ENCODE data around the gene RALGPS2. TPM values are rescaled to one million over a fixed set of nuclear protein-coding genes. Genes with fewer than 3 reads are reported as not detected.

The RALGPS2 gene
- total and polyA plus RNA-seq, 11 donors, result 1.6 to 12.7 (median 8.0) TPM

- Histone ChIP-seq H3K27me3 (no peaks in the 10 kb centered on the region), H3K27ac (no peak overlapping the region), H3K4me1 (no peaks in the 10 kb centered on the region), H3K36me3 (peaks cover 0 to 7% (median 0%) of the 10 kb centered on the region in 9 donors), H3K4me3 (no peak overlapping the region), H3K9me3 (no peaks in the 10 kb centered on the region)
- intact Hi-C loops (cut with DNase I), result loop anchor here in 1 of 10 donors (10.0 kb wide), 1 partner anchor 118 kb away; no protein-coding TSS in a partner anchor
- TF ChIP-seq POLR2A (IDR thresholded peaks at IDR 0.05), result no peak
- TF ChIP-seq CTCF (IDR thresholded peaks at IDR 0.05), result no peak
- no peak for DNase-seq
- ATAC-seq, result no peak
- WGBS, 4 donors, result 95 to 99% (median 97%) methylated on average over 2 of the region's 2 CpGs
Measured at GRCh38 chr1:178886551-178886950, 161.5 kb downstream of the RALGPS2 start.

GRCh38 chr1:178895928-178896327 lies 170.9 kb downstream of the RALGPS2 start:
- H3K27ac ChIP-seq, result no peak overlapping the region
- H3K4me1 ChIP-seq, result peaks cover 0 to 4% (median 0%) of the 10 kb centered on the region in 12 donors
- H3K36me3 ChIP-seq, result peaks cover 0 to 6% (median 0%) of the 10 kb centered on the region in 9 donors
- intact Hi-C loops (cut with DNase I), result no loop called here
- ATAC-seq (no peak), DNase-seq (no peak)
- H3K27me3 ChIP-seq, result no peaks in the 10 kb centered on the region
- H3K9me3 ChIP-seq, result no peaks in the 10 kb centered on the region
- TF ChIP-seq CTCF (IDR thresholded peaks at IDR 0.05) (no peak), POLR2A (IDR thresholded peaks at IDR 0.05) (no peak)
- H3K4me3 ChIP-seq, result no peak overlapping the region

- intact Hi-C loops (cut with DNase I), result no loop called here
- Histone ChIP-seq H3K4me1 (peaks cover 0 to 4% (median 0%) of the 10 kb centered on the region in 12 donors), H3K27ac (no peak overlapping the region), H3K4me3 (no peak overlapping the region), H3K36me3 (peaks cover 0 to 6% (median 0%) of the 10 kb centered on the region in 9 donors), H3K9me3 (no peaks in the 10 kb centered on the region), H3K27me3 (no peaks in the 10 kb centered on the region)
- no peak for DNase-seq
- no peak for TF ChIP-seq CTCF (IDR thresholded peaks at IDR 0.05)
- TF ChIP-seq POLR2A (IDR thresholded peaks at IDR 0.05), result no peak
- ATAC-seq, result no peak
- 93 to 98% (median 97%) methylated on average over 1 of the region's 1 CpG for WGBS, 4 donors
Measured at GRCh38 chr1:178898401-178898800, 173.4 kb downstream of the RALGPS2 start.

GRCh38 chr1:178899402-178899801 lies 174.4 kb downstream of the RALGPS2 start:
- intact Hi-C loops (cut with DNase I), result no loop called here
- no peak for DNase-seq
- WGBS, 4 donors, result 83 to 95% (median 88%) methylated on average over 2 of the region's 2 CpGs

More at GRCh38 chr1:178899402-178899801, 174.4 kb downstream of the RALGPS2 start:
- peaks cover 0 to 1% (median 0%) of the 10 kb centered on the region in 9 donors for H3K36me3 ChIP-seq
- no peaks in the 10 kb centered on the region for H3K27me3 ChIP-seq
- no peak overlapping the region for H3K4me3 ChIP-seq
- no peak overlapping the region for H3K27ac ChIP-seq
- peaks cover 0 to 4% (median 0%) of the 10 kb centered on the region in 12 donors for H3K4me1 ChIP-seq
- no peak for TF ChIP-seq POLR2A (IDR thresholded peaks at IDR 0.05)
- TF ChIP-seq CTCF (IDR thresholded peaks at IDR 0.05), result no peak
- no peaks in the 10 kb centered on the region for H3K9me3 ChIP-seq
- ATAC-seq, result no peak
